ENCODE measurements around the gene NELFB.

The NELFB gene

DNA sequence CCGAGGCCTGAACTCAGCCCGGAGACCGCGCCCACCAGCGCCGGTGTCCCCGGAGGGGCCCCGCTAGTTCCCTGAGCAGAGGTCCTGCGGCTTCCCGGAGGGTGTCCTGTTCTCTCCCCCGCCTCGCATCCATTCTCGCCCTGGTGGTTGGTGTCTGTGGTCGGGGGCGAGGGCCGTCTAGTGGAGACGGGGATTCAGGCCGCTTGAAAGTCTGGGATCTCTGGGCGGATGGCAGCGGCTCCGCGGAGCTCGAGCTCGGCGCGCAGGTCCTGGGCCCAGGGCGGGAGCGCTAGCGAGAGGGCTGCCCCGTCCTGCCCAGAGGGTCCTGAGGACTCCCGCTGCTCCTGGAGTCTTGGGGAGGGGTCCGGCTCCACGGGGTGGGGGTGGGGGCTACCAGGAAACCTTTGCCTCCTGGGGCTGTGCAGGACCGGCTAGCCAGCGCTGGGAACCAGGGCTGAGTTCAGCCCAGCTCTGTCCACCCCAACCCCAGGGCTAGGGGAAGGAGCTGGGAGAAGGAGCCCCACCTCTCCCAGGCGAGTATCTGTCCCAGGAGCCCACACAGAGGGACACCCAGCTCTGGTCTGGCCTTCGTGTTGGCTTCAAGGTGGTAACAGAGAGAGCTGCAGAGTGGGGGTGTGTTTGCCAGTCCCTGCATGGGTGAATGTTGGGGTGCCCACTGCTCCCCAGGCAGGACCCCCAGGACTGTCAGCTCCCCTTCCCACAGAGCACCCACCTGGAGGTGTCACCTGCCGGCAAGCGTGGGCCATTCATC lies 26.4 kb downstream of the NELFB start:
- TF ChIP-seq, protein P1, sequence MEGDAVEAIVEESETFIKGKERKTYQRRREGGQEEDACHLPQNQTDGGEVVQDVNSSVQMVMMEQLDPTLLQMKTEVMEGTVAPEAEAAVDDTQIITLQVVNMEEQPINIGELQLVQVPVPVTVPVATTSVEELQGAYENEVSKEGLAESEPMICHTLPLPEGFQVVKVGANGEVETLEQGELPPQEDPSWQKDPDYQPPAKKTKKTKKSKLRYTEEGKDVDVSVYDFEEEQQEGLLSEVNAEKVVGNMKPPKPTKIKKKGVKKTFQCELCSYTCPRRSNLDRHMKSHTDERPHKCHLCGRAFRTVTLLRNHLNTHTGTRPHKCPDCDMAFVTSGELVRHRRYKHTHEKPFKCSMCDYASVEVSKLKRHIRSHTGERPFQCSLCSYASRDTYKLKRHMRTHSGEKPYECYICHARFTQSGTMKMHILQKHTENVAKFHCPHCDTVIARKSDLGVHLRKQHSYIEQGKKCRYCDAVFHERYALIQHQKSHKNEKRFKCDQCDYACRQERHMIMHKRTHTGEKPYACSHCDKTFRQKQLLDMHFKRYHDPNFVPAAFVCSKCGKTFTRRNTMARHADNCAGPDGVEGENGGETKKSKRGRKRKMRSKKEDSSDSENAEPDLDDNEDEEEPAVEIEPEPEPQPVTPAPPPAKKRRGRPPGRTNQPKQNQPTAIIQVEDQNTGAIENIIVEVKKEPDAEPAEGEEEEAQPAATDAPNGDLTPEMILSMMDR (IDR thresholded peaks at IDR 0.05; ENCODE audit: insufficient read depth, low read length, poor library complexity, severe bottlenecking), result no peak
- Histone ChIP-seq H3K27me3 (replicated peaks; ENCODE audit: control insufficient read depth, insufficient read depth, low read length) (no peaks in the 10 kb centered on the region), H3K4me3 (replicated peaks; ENCODE audit: low read depth, low read length) (no peak overlapping the region), H3K36me3 (ENCODE audit: control insufficient read depth, insufficient read depth, low read length) (peaks cover 11% of the 10 kb centered on the region)
- no peak for DNase-seq (ENCODE audit: extremely low read depth, insufficient read length)

DNA sequence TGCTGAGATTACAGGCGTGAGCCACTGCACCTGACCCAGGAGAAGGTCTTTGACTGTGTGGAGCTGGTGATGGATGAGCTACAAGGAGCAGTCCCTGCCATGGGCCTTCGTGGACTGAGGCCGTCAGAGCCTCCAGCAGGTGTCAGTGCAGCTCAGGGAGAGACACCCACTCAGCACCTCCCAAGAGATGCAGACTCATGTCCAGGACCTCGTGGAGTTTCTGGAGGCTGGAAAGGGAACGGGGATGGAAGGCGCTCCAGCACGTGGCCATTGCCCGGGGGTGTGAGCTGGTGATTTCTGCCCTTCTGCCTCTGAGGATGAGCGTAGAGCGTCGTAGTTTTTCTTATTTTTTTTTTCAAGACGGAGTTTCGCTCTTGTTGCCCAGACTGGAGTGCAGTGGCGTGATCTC lies 31.9 kb downstream of the NELFB start:
- Histone ChIP-seq H3K36me3 (ENCODE audit: control insufficient read depth, insufficient read depth, low read length) (no peaks in the 10 kb centered on the region; the same call in 1 of the 2 replicates), H3K4me3 (replicated peaks; ENCODE audit: low read depth, low read length) (no peak overlapping the region), H3K27me3 (replicated peaks; ENCODE audit: control insufficient read depth, insufficient read depth, low read length) (no peaks in the 10 kb centered on the region)
- TF ChIP-seq, protein P1 (IDR thresholded peaks at IDR 0.05; ENCODE audit: insufficient read depth, low read length, poor library complexity, severe bottlenecking), result peak; percentile 60
- peak; percentile 74 for DNase-seq (ENCODE audit: extremely low read depth, insufficient read length)

DNA sequence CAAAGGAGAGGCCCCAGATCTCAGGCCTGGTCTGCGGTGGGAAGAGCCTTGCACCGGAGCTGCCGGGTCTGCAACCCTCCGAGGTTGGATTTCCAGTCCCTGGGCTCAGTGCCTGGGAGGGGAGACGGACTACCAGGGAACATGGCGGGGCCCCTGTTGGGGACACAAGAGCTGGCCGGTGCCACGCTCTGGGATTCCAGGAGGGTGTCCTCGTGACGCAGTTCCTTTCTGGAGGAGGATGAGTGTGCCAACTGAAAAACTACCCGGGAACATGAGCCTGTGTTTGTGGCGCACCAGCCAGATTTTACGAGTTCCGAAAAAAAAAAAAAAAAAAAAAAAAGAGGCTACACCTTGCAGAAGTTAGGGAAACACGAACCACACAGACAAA lies 38.0 kb downstream of the NELFB start:
- Histone ChIP-seq H3K4me3 (replicated peaks; ENCODE audit: low read depth, low read length) (no peak overlapping the region), H3K36me3 (ENCODE audit: control insufficient read depth, insufficient read depth, low read length) (no peaks in the 10 kb centered on the region), H3K27me3 (replicated peaks; ENCODE audit: control insufficient read depth, insufficient read depth, low read length) (no peaks in the 10 kb centered on the region; the same call in 1 of the 2 replicates)
- TF ChIP-seq, protein P1 (IDR thresholded peaks at IDR 0.05; ENCODE audit: insufficient read depth, low read length, poor library complexity, severe bottlenecking), result no peak
- no peak for DNase-seq (ENCODE audit: extremely low read depth, insufficient read length)

DNA sequence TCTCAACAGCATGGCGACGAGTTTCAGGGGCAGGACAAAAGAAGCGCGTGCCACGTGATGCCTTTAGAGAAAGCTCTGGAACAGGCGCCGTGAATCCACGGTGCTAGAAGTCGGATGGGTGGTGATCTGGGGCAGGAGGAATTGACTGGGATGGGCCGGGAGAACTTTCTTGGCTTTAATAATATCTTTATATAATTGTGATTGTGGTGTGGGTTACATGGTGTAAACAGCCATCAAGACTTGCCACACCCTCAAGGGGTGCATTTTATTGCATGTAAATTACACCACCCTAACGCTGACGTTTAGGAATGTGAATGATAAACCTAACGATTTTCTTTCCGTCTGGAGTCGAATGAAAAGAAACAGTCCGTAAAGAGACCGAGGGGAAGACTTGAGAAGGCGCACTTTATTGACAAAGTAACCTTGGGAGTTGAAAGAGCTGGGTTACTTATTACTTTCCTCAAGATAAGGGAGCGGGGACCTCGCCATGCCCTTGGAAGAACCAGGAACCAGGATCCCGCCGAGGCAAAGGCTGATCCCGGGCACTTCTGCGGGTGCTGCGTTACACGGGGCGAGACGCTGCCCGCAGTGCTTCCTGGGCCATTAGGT lies 38.5 kb downstream of the NELFB start:
- DNase-seq (ENCODE audit: extremely low read depth, insufficient read length), result no peak
- Histone ChIP-seq H3K4me3 (replicated peaks; ENCODE audit: low read depth, low read length) (no peak overlapping the region), H3K36me3 (ENCODE audit: control insufficient read depth, insufficient read depth, low read length) (no peaks in the 10 kb centered on the region), H3K27me3 (replicated peaks; ENCODE audit: control insufficient read depth, insufficient read depth, low read length) (no peaks in the 10 kb centered on the region; the same call in 1 of the 2 replicates)
- TF ChIP-seq, protein P1 (IDR thresholded peaks at IDR 0.05; ENCODE audit: insufficient read depth, low read length, poor library complexity, severe bottlenecking), result no peak

DNA sequence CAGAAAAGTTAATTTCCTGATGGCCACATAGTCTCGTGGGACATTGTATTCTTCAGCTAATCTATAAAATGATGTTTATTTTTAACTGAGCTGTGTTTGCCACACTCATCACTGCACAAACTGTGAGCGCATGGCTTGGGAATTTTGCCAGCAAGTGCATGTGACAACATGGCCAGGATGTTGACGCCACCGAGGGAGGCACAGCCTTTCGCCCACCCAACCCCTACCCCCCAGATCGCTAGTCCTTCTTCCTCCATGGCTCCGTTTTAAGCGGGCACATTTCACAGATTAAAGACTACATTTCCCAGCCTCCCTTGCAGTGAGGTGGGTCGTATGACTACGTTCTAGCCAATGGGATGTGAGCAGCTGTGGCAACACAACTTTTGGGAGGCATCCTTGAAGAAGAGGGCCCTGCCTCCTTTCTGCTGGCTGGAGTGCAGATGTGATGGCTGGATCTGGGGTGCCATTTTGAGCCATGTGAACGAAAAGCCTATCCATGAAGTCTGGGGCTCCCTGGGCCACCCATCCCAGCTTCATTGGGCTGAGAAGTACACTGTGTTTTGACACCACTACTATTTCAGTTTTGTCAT lies 39.1 kb downstream of the NELFB start:
- TF ChIP-seq, protein P1 (IDR thresholded peaks at IDR 0.05; ENCODE audit: insufficient read depth, low read length, poor library complexity, severe bottlenecking), result no peak
- DNase-seq (ENCODE audit: extremely low read depth, insufficient read length), result no peak
- Histone ChIP-seq H3K36me3 (ENCODE audit: control insufficient read depth, insufficient read depth, low read length) (no peaks in the 10 kb centered on the region), H3K4me3 (replicated peaks; ENCODE audit: low read depth, low read length) (no peak overlapping the region), H3K27me3 (replicated peaks; ENCODE audit: control insufficient read depth, insufficient read depth, low read length) (no peaks in the 10 kb centered on the region; the same call in 1 of the 2 replicates)
